Rectal smooth muscle tissue (tissue), 1 donor: Measurements from ENCODE around the gene ELN.

Experiments
- H3K27ac ChIP-seq: one replicate; pipeline ENCODE4 v1.7.0; 2013; ENCODE audit warnings: low read depth, low read length, inconsistent platforms
- H3K27me3 ChIP-seq: one replicate; pipeline ENCODE4 v1.7.0; 2013; ENCODE audit warnings: low read length; ENCODE audit not compliant: control insufficient read depth, insufficient read depth
- H3K36me3 ChIP-seq: one replicate; pipeline ENCODE4 v1.7.0; 2013; ENCODE audit warnings: low read length; ENCODE audit not compliant: control insufficient read depth, insufficient read depth
- H3K4me1 ChIP-seq: one replicate; pipeline ENCODE4 v1.7.0; 2013; ENCODE audit warnings: low read length; ENCODE audit not compliant: control insufficient read depth, insufficient read depth
- H3K4me3 ChIP-seq: one replicate; pipeline ENCODE4 v1.7.0; 2013; ENCODE audit warnings: low read length
- H3K9ac ChIP-seq: one replicate; pipeline ENCODE4 v1.7.0; 2013; ENCODE audit warnings: low read length

The ELN gene

GRCh38 chr7:74018246-74018895 is 9.6 kb upstream of the ELN start:
- peaks cover 9% of the 10 kb centered on the region for H3K4me1 ChIP-seq
- no peak overlapping the region for H3K9ac ChIP-seq
- H3K27me3 ChIP-seq = no peaks in the 10 kb centered on the region
- H3K4me3 ChIP-seq = no peak overlapping the region
- H3K36me3 ChIP-seq = no peaks in the 10 kb centered on the region
- H3K27ac ChIP-seq = no peak overlapping the region

- no peak overlapping the region for H3K27ac ChIP-seq
- H3K36me3 ChIP-seq = no peaks in the 10 kb centered on the region
- H3K4me3 ChIP-seq = no peak overlapping the region
- peaks cover 1% of the 10 kb centered on the region for H3K4me1 ChIP-seq
- no peak overlapping the region for H3K9ac ChIP-seq
- H3K27me3 ChIP-seq = no peaks in the 10 kb centered on the region
Measured at GRCh38 chr7:74019149-74019548, 8.8 kb upstream of the ELN start.

- no peak overlapping the region for H3K4me3 ChIP-seq
- no peak overlapping the region for H3K27ac ChIP-seq
Measured at GRCh38 chr7:74020390-74020789, 7.6 kb upstream of the ELN start.

GRCh38 chr7:74021546-74022320 is 6.2 kb upstream of the ELN start:
- H3K9ac ChIP-seq = no peak overlapping the region
- H3K27ac ChIP-seq = no peak overlapping the region
- H3K4me3 ChIP-seq = no peak overlapping the region
- no peaks in the 10 kb centered on the region for H3K36me3 ChIP-seq
- no peaks in the 10 kb centered on the region for H3K27me3 ChIP-seq
- H3K4me1 ChIP-seq = peaks cover 3% of the 10 kb centered on the region

More at GRCh38 chr7:74020390-74020789, 7.6 kb upstream of the ELN start:
- no peaks in the 10 kb centered on the region for H3K27me3 ChIP-seq
- H3K4me1 ChIP-seq = no peaks in the 10 kb centered on the region
- H3K36me3 ChIP-seq = no peaks in the 10 kb centered on the region
- no peak overlapping the region for H3K9ac ChIP-seq

- H3K36me3 ChIP-seq = no peaks in the 10 kb centered on the region
- H3K4me1 ChIP-seq = peaks cover 8% of the 10 kb centered on the region
- H3K27ac ChIP-seq = no peak overlapping the region
- no peaks in the 10 kb centered on the region for H3K27me3 ChIP-seq
- no peak overlapping the region for H3K4me3 ChIP-seq
- no peak overlapping the region for H3K9ac ChIP-seq
Measured at GRCh38 chr7:74022507-74022906, 5.5 kb upstream of the ELN start.

- H3K9ac ChIP-seq = no peak overlapping the region
- H3K36me3 ChIP-seq = no peaks in the 10 kb centered on the region
- peaks cover 8% of the 10 kb centered on the region for H3K4me1 ChIP-seq
- H3K27ac ChIP-seq = no peak overlapping the region
- peak overlapping the region; percentile 16 for H3K4me3 ChIP-seq
- no peaks in the 10 kb centered on the region for H3K27me3 ChIP-seq
Measured at GRCh38 chr7:74023092-74023536, 4.9 kb upstream of the ELN start.

- Histone ChIP-seq H3K4me1 (peaks cover 11% of the 10 kb centered on the region), H3K9ac (no peak overlapping the region), H3K36me3 (no peaks in the 10 kb centered on the region), H3K4me3 (no peak overlapping the region), H3K27me3 (no peaks in the 10 kb centered on the region), H3K27ac (no peak overlapping the region)
Measured at GRCh38 chr7:74023786-74024185, 4.2 kb upstream of the ELN start.

GRCh38 chr7:74025146-74025545 is 2.8 kb upstream of the ELN start:
- H3K27ac ChIP-seq = no peak overlapping the region
- H3K27me3 ChIP-seq = no peaks in the 10 kb centered on the region
- no peak overlapping the region for H3K9ac ChIP-seq
- no peak overlapping the region for H3K4me3 ChIP-seq
- no peaks in the 10 kb centered on the region for H3K36me3 ChIP-seq
- H3K4me1 ChIP-seq = peaks cover 15% of the 10 kb centered on the region

GRCh38 chr7:74025730-74026129 is 2.2 kb upstream of the ELN start:
- no peak overlapping the region for H3K9ac ChIP-seq
- H3K4me1 ChIP-seq = peaks cover 15% of the 10 kb centered on the region
- H3K27ac ChIP-seq = no peak overlapping the region
- H3K36me3 ChIP-seq = no peaks in the 10 kb centered on the region
- no peaks in the 10 kb centered on the region for H3K27me3 ChIP-seq
- no peak overlapping the region for H3K4me3 ChIP-seq

GRCh38 chr7:74026406-74026902 is 1.5 kb upstream of the ELN start:
- Histone ChIP-seq H3K4me3 (no peak overlapping the region), H3K36me3 (no peaks in the 10 kb centered on the region), H3K27ac (peak overlapping the region; percentile 71), H3K27me3 (no peaks in the 10 kb centered on the region), H3K9ac (no peak overlapping the region), H3K4me1 (peaks cover 20% of the 10 kb centered on the region)

GRCh38 chr7:74026903-74027682 is 880 bp upstream of the ELN start:
- Histone ChIP-seq H3K27ac (peak overlapping the region; percentile 71), H3K9ac (no peak overlapping the region), H3K4me3 (peak overlapping the region; percentile 37), H3K4me1 (peaks cover 20% of the 10 kb centered on the region), H3K27me3 (no peaks in the 10 kb centered on the region), H3K36me3 (no peaks in the 10 kb centered on the region)

GRCh38 chr7:74028321-74028838 is 407 bp downstream of the ELN start:
- Histone ChIP-seq H3K27ac (peak overlapping the region; percentile 87), H3K4me1 (peaks cover 32% of the 10 kb centered on the region), H3K9ac (peak overlapping the region; percentile 21), H3K36me3 (no peaks in the 10 kb centered on the region), H3K4me3 (peak overlapping the region; percentile 73), H3K27me3 (no peaks in the 10 kb centered on the region)
